Naive B cell (primary cell): ENCODE data around the gene HHAT. TPM values are rescaled to one million over a fixed set of nuclear protein-coding genes. Genes with fewer than 3 reads are reported as not detected.
"Not testable (repeated sequence)": the region's sequence is repeated elsewhere in the genome, so short reads cannot be mapped to it uniquely, and the experiment has no call there.

ENCODE experiments used
- ATAC-seq, 2 donors: fragments of 150-1000 bp; cut with Tn5 transposase; 2 replicates each; pipeline ENCODE4 v1.10.0; 2021; ENCODE audit warnings: low read depth in 2 of 2, mild to moderate bottlenecking in 2 of 2, moderate library complexity in 2 of 2
- DNase-seq: peaks from one replicate; pipeline ENCODE4 v3.0.0; 2022
- H3K27ac Mint-ChIP-seq, 6 donors: one replicate each; pipeline ENCODE4 v1.8.0; 2020 to 2022; ENCODE audit warnings: mild to moderate bottlenecking in 6 of 6, mixed read lengths in 6 of 6, moderate library complexity in 5 of 6, inconsistent platforms in 2 of 6
- H3K27me3 Mint-ChIP-seq, 3 donors: one replicate each; pipeline ENCODE4 v1.8.0; 2021 to 2022; ENCODE audit warnings: mixed read lengths in 3 of 3, mild to moderate bottlenecking in 1 of 3
- H3K36me3 Mint-ChIP-seq, 2 donors: one replicate each; pipeline ENCODE4 v1.8.0; 2020 to 2022; ENCODE audit warnings: mixed read lengths in 2 of 2, inconsistent platforms in 1 of 2, mild to moderate bottlenecking in 1 of 2
- H3K4me1 Mint-ChIP-seq, 3 donors: one replicate each; pipeline ENCODE4 v1.8.0; 2020 to 2022; ENCODE audit warnings: mixed read lengths in 3 of 3, inconsistent platforms in 1 of 3, mild to moderate bottlenecking in 1 of 3, moderate library complexity in 1 of 3
- H3K4me3 Mint-ChIP-seq, 8 donors: one replicate each; pipeline ENCODE4 v1.8.0; 2020 to 2022; ENCODE audit warnings: mild to moderate bottlenecking in 8 of 8, mixed read lengths in 8 of 8, moderate library complexity in 8 of 8, inconsistent platforms in 2 of 8
- H3K9me3 Mint-ChIP-seq, 7 donors: one replicate each; pipeline ENCODE4 v1.8.0; 2020 to 2022; ENCODE audit warnings: mixed read lengths in 7 of 7, mild to moderate bottlenecking in 5 of 7, inconsistent platforms in 2 of 7, moderate library complexity in 1 of 7
- polyA plus RNA-seq, 6 donors: library from polyadenylated mRNA; unstranded; fragments of 300-500 nt; fragmentation: Illumina TruSeq; gene quantifications; one replicate each; pipeline ENCODE4 v1.2.3, GENCODE V29; 2021; ENCODE audit warnings: low read depth in 6 of 6

HHAT gene
- polyA plus RNA-seq, 6 donors from 2014 or later: 0.69 to 2.8 (median 1.6) TPM; not detected in 1

DNA sequence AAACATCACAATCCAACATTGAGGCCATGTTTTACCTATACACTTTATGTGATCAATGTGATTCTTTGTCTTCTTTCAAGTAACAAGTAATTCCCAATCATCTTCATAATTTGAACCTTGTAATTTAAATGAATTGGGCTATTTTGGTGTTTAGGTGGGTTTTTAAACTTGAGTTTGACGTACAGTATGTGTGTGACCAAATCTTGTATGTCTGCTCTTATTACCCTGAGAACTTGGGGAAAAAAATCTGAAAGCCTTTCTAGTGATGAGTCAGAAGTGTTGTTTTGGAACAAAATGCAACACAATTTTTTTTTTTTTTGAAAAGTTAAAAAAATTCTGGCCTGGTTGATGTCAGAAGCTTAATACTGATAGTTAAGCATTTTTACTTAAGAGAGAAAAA, 68.5 kb downstream of the HHAT start:
- Mint-ChIP-seq H3K4me1 (peaks cover 0 to 5% (median 0%) of the 10 kb centered on the region in 3 donors), H3K36me3 (peaks cover 2 to 8% of the 10 kb centered on the region in 2 donors), H3K4me3 (no peak overlapping the region), H3K27me3 (no peaks in the 10 kb centered on the region), H3K27ac (no peak overlapping the region), H3K9me3 (peaks cover 0 to 4% (median 0%) of the 10 kb centered on the region in 7 donors)
- DNase-seq (no peak), ATAC-seq (no peak)

DNA sequence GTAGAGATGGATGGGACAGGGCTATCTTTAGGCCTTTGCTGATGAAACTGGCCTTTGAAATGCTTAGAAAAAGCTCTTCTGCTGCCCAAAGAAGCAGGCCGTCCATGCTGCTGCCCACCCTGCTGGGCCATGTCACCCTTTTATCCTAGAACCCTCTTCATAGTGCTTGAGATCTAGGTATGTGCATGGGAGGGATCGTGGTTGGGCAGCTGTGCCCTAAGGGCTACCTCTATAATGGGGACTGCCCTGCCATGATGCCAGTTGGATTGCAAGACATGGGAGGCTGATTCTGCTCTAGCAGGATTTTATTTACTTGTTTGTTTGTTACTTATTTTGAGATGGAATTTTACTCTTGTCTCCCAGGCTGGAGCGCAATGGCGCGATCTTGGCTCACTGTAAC, 69.0 kb downstream of the HHAT start:
- ATAC-seq: no peak
- H3K4me3 Mint-ChIP-seq: no peak overlapping the region
- peaks cover 0 to 5% (median 0%) of the 10 kb centered on the region in 3 donors for H3K4me1 Mint-ChIP-seq
- peaks cover 6 to 12% of the 10 kb centered on the region in 2 donors for H3K36me3 Mint-ChIP-seq
- peaks cover 0 to 4% (median 0%) of the 10 kb centered on the region in 7 donors for H3K9me3 Mint-ChIP-seq
- no peaks in the 10 kb centered on the region for H3K27me3 Mint-ChIP-seq
- no peak for DNase-seq
- H3K27ac Mint-ChIP-seq: no peak overlapping the region

DNA sequence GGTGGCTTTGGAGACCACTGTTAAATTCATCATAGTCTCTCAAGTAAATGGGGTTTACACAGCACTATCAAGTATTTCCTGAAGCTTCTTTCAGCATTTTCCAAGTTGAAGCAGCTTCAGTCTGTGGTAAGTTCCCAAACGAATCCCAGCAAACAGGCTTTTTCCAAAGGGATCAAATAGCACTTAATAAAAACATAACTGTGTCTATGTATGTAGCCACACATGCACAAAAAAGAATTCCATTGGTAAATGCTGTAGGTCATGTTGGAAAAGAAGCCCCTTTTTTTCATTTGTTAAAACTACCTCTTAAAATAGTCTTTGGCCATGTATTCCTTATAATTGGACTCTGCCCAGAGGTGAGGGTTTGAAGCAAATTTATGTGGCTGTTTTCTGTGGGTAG, 69.8 kb downstream of the HHAT start:
- peaks cover 0 to 4% (median 0%) of the 10 kb centered on the region in 7 donors for H3K9me3 Mint-ChIP-seq
- peaks cover 8 to 12% of the 10 kb centered on the region in 2 donors for H3K36me3 Mint-ChIP-seq
- no peak for DNase-seq
- H3K4me1 Mint-ChIP-seq: peaks cover 0 to 5% (median 0%) of the 10 kb centered on the region in 3 donors
- no peak overlapping the region for H3K27ac Mint-ChIP-seq
- no peaks in the 10 kb centered on the region for H3K27me3 Mint-ChIP-seq
- ATAC-seq: no peak
- no peak overlapping the region for H3K4me3 Mint-ChIP-seq

DNA sequence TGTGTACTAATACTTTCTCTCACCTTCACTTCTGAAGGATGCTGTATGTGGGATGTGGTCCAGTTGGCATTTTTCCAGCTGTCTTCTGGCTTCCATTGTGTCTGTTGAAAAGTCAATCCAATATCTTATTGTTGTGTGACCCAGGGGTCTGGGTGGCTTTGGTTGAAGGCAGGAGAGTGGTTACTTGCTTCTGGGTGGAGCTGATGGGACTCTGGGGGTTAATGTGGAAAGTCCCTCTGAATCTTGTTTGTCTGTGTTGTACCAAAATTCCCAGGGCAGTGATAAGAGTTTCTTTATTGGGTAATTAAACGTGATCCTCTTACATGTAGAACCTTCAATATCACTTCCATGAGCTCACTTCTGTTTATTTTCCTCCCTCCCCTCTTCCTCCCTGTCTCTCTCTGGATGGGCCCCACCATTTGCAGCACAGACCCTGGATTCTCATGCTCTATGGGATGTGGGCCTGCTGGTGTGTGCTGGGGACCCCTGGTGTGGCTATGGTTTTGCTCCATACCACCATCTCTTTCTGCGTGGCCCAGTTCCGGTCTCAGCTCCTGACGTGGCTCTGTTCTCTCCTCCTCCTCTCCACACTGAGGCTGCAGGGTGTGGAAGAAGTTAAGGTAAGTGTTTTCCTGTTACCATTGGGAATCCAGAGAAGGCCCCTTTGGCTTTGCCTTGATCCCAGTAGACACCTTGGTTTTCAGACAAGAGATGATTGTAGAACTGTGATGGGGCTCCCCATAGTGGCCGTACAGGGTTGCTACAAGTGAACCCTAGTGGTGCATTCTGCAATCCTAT, 71.5 kb downstream of the HHAT start:
- DNase-seq: peak; percentile 16
- Mint-ChIP-seq H3K9me3 (peaks cover 0 to 4% (median 0%) of the 10 kb centered on the region in 7 donors), H3K4me3 (no peak overlapping the region), H3K27ac (peak overlapping the region in 1 of 6 donors; percentile 70), H3K27me3 (no peaks in the 10 kb centered on the region), H3K36me3 (peaks cover 8 to 12% of the 10 kb centered on the region in 2 donors), H3K4me1 (peaks cover 0 to 5% (median 0%) of the 10 kb centered on the region in 3 donors)
- peak; percentile 40 to 50 for ATAC-seq

DNA sequence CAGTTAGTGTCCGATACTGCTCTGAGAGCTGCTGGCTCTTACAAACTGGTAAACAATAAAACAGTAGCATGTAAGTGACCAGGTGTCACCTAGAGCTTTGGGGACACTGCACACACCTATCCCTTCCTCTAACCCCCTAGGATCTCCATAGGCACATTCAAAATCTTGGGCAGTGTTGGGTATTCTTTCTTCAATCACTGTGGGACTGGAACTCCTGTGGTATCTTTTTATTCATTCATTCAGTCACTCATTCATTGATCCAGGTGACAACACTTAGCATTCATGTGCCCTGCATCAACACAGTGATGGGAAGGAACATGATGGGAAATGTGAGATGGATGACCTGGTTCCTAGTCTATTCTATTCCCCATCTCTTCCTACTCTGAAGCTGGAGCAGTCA, 73.9 kb downstream of the HHAT start:
- peak overlapping the region in 2 of 6 donors; percentile 15 to 39 for H3K27ac Mint-ChIP-seq
- H3K27me3 Mint-ChIP-seq: no peaks in the 10 kb centered on the region
- no peak for DNase-seq
- peaks cover 0 to 5% (median 0%) of the 10 kb centered on the region in 3 donors for H3K4me1 Mint-ChIP-seq
- H3K36me3 Mint-ChIP-seq: peaks cover 6 to 8% of the 10 kb centered on the region in 2 donors
- no peak overlapping the region for H3K4me3 Mint-ChIP-seq
- no peaks in the 10 kb centered on the region for H3K9me3 Mint-ChIP-seq
- no peak for ATAC-seq

DNA sequence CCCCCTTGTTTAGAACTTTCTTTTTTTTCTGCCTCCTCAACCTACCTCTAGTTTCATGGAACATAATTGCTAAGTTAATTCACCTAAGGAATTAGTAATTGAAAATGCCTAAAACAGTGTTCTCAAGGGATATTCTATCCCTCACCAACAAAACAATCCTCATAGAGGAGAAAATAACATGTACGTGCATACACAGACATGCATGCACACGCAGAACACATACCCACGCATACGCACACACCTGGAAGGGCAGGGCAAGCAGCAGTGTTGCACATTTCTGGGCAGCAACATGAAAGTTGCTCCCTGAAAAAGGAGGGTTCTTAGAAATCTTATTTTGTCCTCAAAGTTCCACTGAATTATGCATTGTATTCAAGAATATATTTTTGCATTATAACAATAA, 76.6 kb downstream of the HHAT start:
- Mint-ChIP-seq H3K27ac (no peak overlapping the region), H3K4me1 (peaks cover 0 to 4% (median 0%) of the 10 kb centered on the region in 3 donors), H3K9me3 (no peaks in the 10 kb centered on the region), H3K4me3 (no peak overlapping the region), H3K27me3 (no peaks in the 10 kb centered on the region), H3K36me3 (peaks cover 6 to 8% of the 10 kb centered on the region in 2 donors)
- ATAC-seq (no peak), DNase-seq (no peak)

DNA sequence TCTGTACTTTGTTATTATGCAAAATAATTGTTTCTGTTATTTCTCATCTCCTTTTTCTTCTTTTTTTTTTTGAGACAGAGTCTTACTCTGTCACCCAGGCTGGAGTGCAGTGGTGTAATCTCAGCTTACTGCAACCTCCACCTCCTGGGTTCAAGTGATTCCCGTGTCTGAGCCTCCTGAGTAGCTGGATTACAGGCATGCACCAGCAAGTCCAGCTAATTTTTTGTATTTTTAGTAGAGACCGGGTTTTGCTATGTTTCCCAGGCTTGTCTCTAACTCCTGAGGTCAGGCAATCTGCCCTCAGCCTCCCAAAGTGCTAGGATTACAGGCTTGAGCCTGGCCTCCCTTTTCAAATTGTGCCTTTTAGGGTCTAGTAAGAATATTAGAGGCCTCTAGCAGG, 77.6 kb downstream of the HHAT start:
- H3K9me3 Mint-ChIP-seq, DNase-seq, H3K36me3 Mint-ChIP-seq, ATAC-seq, H3K4me1 Mint-ChIP-seq, H3K27me3 Mint-ChIP-seq, H3K4me3 Mint-ChIP-seq: not testable (repeated sequence)
- H3K27ac Mint-ChIP-seq: peak overlapping the region in 1 of 6 donors; percentile 56

DNA sequence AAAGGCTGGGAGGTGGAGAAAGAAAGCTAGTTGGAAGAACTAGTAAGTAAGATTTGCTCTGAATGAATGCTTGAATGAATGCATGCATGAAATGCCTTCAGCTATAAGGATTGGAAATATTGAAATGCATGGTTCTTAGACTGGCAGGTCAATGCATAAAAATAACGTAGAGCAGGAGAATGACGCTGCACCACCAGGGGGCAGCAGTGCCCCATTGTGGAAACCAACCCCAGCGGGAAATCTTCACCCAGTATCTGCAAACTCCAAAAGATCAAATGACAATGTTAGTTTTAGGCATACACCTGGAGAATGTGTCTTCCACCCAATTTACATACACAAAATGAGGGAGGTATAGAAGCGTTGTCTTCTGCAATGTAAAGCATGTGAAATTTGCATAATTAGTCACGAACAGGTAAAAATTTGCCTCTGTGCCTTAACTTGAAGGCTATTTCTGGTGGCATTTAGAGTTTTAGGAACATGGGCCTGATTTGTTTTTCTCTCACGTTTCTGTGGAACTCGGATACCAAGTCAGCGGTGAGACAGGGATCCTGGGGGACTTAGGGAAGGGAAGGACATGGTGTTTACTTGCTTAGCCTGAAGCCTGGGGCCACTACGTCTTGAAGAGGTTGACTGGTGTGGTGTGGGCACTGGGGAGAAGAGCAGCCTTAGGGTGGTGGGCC, 78.6 kb downstream of the HHAT start:
- Mint-ChIP-seq H3K4me3 (no peak overlapping the region), H3K4me1 (no peaks in the 10 kb centered on the region), H3K27ac (no peak overlapping the region), H3K9me3 (no peaks in the 10 kb centered on the region), H3K27me3 (no peaks in the 10 kb centered on the region), H3K36me3 (peaks cover 3 to 5% of the 10 kb centered on the region in 2 donors)
- DNase-seq (peak; percentile 54), ATAC-seq (peak in 1 of 2 donors; percentile 51)

DNA sequence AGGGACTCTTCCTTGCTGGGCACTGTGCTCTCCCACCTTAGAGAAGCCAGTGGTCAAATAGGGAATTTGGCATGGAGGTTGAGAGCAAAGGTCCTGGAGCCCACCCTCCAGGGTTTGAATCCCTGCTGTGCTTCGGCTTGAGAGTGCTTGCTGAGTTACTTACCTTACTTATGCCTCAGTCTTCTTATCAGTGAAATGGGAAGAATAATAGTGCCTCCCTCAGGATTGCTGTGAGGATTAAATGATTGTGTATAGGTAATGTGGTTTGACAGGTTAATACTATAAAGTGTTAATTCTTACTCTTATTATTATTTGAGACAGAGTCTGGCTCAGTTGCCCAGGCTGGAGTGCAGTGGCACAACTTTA, 79.2 kb downstream of the HHAT start:
- Mint-ChIP-seq H3K36me3 (no peaks in the 10 kb centered on the region), H3K4me3 (no peak overlapping the region), H3K27ac (no peak overlapping the region), H3K9me3 (no peaks in the 10 kb centered on the region), H3K27me3 (no peaks in the 10 kb centered on the region), H3K4me1 (no peaks in the 10 kb centered on the region)
- no peak for ATAC-seq
- no peak for DNase-seq

DNA sequence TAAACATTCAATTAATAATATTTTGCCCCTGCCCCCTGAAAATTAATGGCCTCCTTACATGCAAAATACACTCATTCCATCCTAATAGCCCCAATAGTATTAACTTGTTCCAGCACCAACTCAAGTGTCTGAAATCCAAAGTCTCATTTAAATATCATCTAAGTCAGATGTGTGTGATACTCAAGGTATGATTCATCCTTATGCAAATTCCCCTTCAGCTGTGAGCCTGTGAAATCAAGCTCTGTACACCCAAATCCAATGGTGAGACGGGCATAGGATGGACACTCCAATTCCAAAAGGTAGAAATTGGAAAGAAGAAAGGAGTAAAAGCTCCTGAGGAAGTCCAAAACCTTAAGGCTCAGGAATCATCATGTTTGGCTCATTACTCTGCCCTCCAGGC, 83.5 kb downstream of the HHAT start:
- DNase-seq (no peak), ATAC-seq (no peak)
- no peaks in the 10 kb centered on the region for H3K9me3 Mint-ChIP-seq
- H3K27ac Mint-ChIP-seq: no peak overlapping the region
- H3K4me3 Mint-ChIP-seq: no peak overlapping the region
- peaks cover 0 to 13% of the 10 kb centered on the region in 2 donors for H3K36me3 Mint-ChIP-seq
- H3K4me1 Mint-ChIP-seq: no peaks in the 10 kb centered on the region
- no peaks in the 10 kb centered on the region for H3K27me3 Mint-ChIP-seq

DNA sequence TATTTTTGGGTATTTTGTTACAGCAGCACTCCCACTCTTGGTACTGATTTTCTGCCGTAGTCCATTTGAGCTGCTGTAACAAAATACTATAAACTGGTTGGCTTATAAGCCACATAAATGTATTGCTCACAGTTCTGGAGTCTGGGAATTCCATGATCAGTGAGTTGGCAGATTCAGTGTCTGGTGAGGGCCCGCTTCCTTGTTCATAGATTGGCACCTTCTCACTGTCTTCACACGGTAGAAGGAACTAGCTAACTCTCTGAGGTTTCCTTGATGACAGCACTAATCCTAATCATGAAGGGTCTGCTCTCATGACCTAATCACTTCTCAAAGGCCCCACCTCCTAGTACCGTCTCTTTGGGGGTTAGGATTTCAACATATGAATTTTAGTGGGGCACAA, 85.2 kb downstream of the HHAT start:
- H3K9me3 Mint-ChIP-seq: no peaks in the 10 kb centered on the region
- H3K36me3 Mint-ChIP-seq: peaks cover 0 to 13% of the 10 kb centered on the region in 2 donors
- H3K27me3 Mint-ChIP-seq: no peaks in the 10 kb centered on the region
- H3K4me3 Mint-ChIP-seq: no peak overlapping the region
- peak overlapping the region in 1 of 6 donors; percentile 7 for H3K27ac Mint-ChIP-seq
- H3K4me1 Mint-ChIP-seq: no peaks in the 10 kb centered on the region
- no peak for ATAC-seq
- DNase-seq: no peak

DNA sequence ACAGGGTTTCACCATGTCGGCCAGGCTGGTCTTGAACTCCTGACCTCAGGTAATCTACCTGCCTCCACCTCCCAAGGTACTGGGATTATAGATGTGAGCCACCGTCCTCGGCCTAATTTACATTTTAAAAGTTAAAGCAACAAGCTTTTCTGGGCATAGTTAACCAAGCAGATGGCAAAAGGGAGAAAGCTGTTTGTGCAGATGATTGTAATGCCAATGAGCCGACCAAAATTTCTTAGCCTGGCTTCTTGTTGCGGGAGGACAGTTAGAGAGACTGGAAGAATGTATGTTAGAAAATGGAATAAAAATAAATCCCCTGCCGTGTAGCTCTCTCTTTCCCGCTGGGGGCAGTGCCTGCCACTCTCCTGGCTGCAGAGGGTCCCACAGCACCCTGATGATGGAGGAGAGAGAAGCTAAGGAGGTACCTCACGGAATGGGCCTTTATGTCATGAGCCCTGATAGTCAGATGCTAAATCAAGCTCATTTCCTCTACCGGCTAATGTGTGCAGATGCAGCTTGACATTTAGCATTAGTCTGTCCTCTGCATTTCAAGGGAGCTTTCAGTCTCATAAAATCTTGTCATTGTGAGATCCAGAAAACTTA, 87.2 kb downstream of the HHAT start:
- H3K9me3 Mint-ChIP-seq: no peaks in the 10 kb centered on the region
- peaks cover 0 to 13% of the 10 kb centered on the region in 2 donors for H3K36me3 Mint-ChIP-seq
- no peak overlapping the region for H3K4me3 Mint-ChIP-seq
- ATAC-seq (no peak), DNase-seq (no peak)
- no peaks in the 10 kb centered on the region for H3K4me1 Mint-ChIP-seq
- no peaks in the 10 kb centered on the region for H3K27me3 Mint-ChIP-seq
- no peak overlapping the region for H3K27ac Mint-ChIP-seq

DNA sequence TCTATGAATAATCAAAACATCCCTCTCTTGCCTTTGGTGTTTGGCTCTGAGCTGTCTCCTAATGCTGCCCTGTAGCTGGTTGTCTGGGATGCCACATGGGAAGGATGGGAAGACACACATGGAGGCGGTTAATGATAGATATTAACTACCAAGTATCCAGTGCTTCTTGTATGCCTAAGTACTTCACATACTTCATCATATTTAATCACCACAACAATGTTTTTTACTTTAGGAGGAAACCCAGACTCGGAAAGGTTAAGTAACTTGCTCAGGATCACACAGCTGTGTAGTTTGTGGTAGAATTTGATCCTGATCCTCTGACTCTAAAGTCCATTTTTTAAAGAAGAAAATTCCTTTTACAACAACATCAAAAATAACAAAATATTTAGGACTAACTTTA, 88.0 kb downstream of the HHAT start:
- Mint-ChIP-seq H3K4me1 (no peaks in the 10 kb centered on the region), H3K9me3 (no peaks in the 10 kb centered on the region), H3K27me3 (no peaks in the 10 kb centered on the region), H3K4me3 (no peak overlapping the region), H3K36me3 (peaks cover 0 to 13% of the 10 kb centered on the region in 2 donors), H3K27ac (no peak overlapping the region)
- DNase-seq: no peak
- ATAC-seq: no peak

DNA sequence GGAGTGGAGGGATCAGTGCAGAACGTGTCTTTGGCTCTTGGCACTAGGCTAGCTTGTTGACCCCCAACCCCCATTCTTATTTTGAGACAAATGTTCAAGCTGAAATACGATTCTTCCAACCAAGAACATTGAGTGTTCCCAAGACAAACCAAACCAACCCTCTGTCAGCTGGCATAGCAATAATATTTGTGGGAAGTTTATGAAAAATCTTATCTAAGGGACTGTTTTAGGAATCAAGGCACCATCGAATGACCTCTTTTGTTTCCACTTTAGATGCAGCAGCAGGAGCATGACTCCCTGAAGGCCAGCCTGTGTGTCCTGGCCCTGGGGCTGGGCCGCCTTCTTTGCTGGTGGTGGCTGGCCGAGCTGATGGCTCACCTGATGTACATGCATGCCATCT, 89.2 kb downstream of the HHAT start:
- Mint-ChIP-seq H3K4me1 (no peaks in the 10 kb centered on the region), H3K27ac (no peak overlapping the region), H3K4me3 (no peak overlapping the region), H3K9me3 (no peaks in the 10 kb centered on the region), H3K27me3 (no peaks in the 10 kb centered on the region), H3K36me3 (peaks cover 0 to 13% of the 10 kb centered on the region in 2 donors)
- ATAC-seq (no peak), DNase-seq (no peak)
